K562 (cell line): Measurements from ENCODE around the gene SLC5A5. TPM values are rescaled to one million over a fixed set of nuclear protein-coding genes. Genes with fewer than 3 reads are reported as not detected.
A peak's percentile ranks its signal among the peaks of the same experiment; 100 is the strongest.

ENCODE experiments used
- ATF1 ChIP-seq, 2 experiments: fragments of 450-650 bp in 1 of 2; IDR thresholded peaks; 2 replicates each; pipeline ENCODE4 v1.6.1; 2016; ENCODE audit warnings: missing compliant biosample characterization in 1 of 2, missing genetic modification characterization in 1 of 2
- ATF7 ChIP-seq: fragments of 450-650 bp; IDR thresholded peaks from 2 replicates; pipeline ENCODE4 v1.7.1; 2014; ENCODE audit warnings: mild to moderate bottlenecking, moderate library complexity
- ETV6 ChIP-seq, 3 experiments: fragments of 150-350 bp in 1 of 3; sonication (generic) in 1 of 3; formaldehyde crosslinking in 1 of 3; IDR thresholded peaks; 2 replicates each; pipeline versions ENCODE4 v1.6.1 to v1.8.0; 2014 to 2022; ENCODE audit warnings: borderline replicate concordance in 2 of 3, low read depth in 2 of 3, antibody characterized with exemption in 1 of 3, low read length in 1 of 3, mild to moderate bottlenecking in 1 of 3, missing genetic modification reagents in 1 of 3
- GABPB1 ChIP-seq: sonication (generic); formaldehyde crosslinking; IDR thresholded peaks from 2 replicates; pipeline ENCODE4 v1.8.0; 2022; ENCODE audit warnings: mild to moderate bottlenecking, missing genetic modification reagents
- MEIS2 ChIP-seq: fragments of 450-650 bp; IDR thresholded peaks from 2 replicates; pipeline ENCODE4 v1.6.1; 2014; ENCODE audit warnings: mild to moderate bottlenecking; ENCODE audit not compliant: partially characterized antibody
- PRPF4 ChIP-seq: fragments of 200-400 bp; formaldehyde crosslinking; IDR thresholded peaks from one replicate; pipeline ENCODE4 v1.6.1; 2017; ENCODE audit warnings: low read length, low read depth, mild to moderate bottlenecking; ENCODE audit not compliant: insufficient read depth, poor library complexity, severe bottlenecking
- TEAD4 ChIP-seq, 2 experiments: sonication (generic) in 1 of 2; formaldehyde crosslinking in 1 of 2; IDR thresholded peaks; 2 replicates each; pipeline versions ENCODE4 v1.6.1 to v1.8.0; 2012 to 2022; ENCODE audit warnings: borderline replicate concordance in 1 of 2, inconsistent platforms in 1 of 2, low read length in 1 of 2, mild to moderate bottlenecking in 1 of 2, missing genetic modification reagents in 1 of 2
- ZNF830 ChIP-seq: fragments of 250-450 bp; sonication (Bioruptor Pico); IDR thresholded peaks from 2 replicates; pipeline ENCODE4 v1.5.0; 2021; ENCODE audit warnings: mild to moderate bottlenecking
- polyA plus RNA-seq, 8 experiments: library from polyadenylated mRNA; depleted of rRNA in 4 of 8; stranded (reverse) in 5 of 8; unstranded in 3 of 8; fragments of >200 nt; fragmentation: Nextera tagmentation in 2 of 8; fragmentation: Illumina TruSeq in 1 of 8; extraction: Ambion mirVana in 2 of 8; extraction: Trizol in 1 of 8; gene quantifications; 2 replicates each; pipeline versions ENCODE4 v1.2.1 to v1.2.3, GENCODE V29; 2011 to 2014; ENCODE audit warnings: inconsistent platforms in 1 of 8, missing spikeins in 1 of 8
- total RNA-seq, 7 experiments: library from RNA; depleted of rRNA in 6 of 7; stranded (reverse); fragments of >200 nt in 6 of 7; fragmentation: Illumina TruSeq in 2 of 7; extraction: Trizol in 2 of 7; gene quantifications; 2 replicates each; pipeline versions ENCODE4 v1.2.1 to v1.2.3, GENCODE V29; 2011 to 2021; ENCODE audit warnings: low replicate concordance in 1 of 7
- TF ChIP-seq, protein P1 (sequence below): fragments of 250-450 bp; sonication (Bioruptor Pico); IDR thresholded peaks from 2 replicates; pipeline ENCODE4 v1.9.0; 2021; ENCODE audit warnings: mild to moderate bottlenecking
- TF ChIP-seq, protein P2 (sequence below): fragments of 450-650 bp; IDR thresholded peaks from 2 replicates; pipeline ENCODE4 v1.6.1; 2016; ENCODE audit warnings: borderline replicate concordance
- TF ChIP-seq, protein P3 (sequence below): fragments of 250-450 bp; sonication (Bioruptor Pico); IDR thresholded peaks from 2 replicates; pipeline ENCODE4 v1.9.0; 2021; ENCODE audit warnings: mild to moderate bottlenecking, inconsistent platforms
- TF ChIP-seq, protein P4 (sequence below): fragments of 450-650 bp; formaldehyde crosslinking; IDR thresholded peaks from 2 replicates; pipeline ENCODE4 v1.4.0; 2022; ENCODE audit warnings: missing genetic modification characterization

Gene SLC5A5
- total and polyA plus RNA-seq, 9 of the 15 experiments (the other 6 are each of a cell fraction or from before 2014, with no cell fraction given) = 0.10 to 0.73 (median 0.23) TPM

DNA sequence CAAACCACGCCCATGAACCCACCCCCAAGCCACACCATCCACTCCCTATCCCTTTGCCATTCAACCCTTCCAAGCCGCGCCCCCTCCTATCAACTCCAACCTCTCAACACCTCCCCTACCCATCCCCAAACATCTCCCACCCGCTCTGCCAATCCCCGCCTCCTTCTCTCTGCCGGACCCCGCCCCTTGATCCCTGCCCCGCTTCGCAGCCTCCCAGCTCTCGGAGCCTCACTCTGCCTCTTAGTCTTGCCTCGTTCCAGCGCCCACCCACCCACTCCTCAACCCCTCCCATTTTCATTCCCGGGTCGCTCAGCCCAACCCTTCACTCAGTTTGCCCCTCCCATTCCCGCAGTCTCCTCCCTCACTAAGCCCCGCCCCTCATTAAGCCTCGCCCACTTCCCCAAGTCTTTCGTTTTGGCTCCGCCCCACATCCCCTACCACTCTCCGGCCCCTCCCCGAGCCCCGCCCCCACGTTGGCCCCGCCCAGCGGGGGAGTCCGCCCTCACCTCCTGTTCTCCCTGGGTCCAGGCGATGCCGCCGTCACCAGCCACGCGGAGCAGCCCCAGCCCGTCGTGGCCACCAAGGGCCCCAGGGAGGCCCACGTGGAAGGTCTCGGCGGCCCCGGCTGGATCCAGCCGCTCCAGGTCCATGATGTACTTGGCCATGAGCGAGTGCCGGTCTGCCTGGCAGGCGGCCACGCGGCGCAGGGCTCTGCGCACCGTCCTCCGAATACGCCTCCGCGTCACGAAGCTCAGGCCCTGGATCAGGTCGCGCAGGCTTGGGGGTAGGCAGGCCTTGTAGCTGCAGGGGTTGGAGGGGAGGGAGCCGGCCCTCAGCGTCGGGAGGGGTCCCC is 29.7 kb upstream of the SLC5A5 start (continued):
- TF ChIP-seq ETV6 (IDR thresholded peaks at IDR 0.05; ENCODE audit: borderline replicate concordance in 1 of 2, low read depth in 2 of 2, low read length in 1 of 2) = no peak
- TF ChIP-seq ETV6 (CRISPR knock-in tag; IDR thresholded peaks at IDR 0.05; ENCODE audit: borderline replicate concordance) = peak; percentile 91; the same call in 1 of the 2 replicates
- TF ChIP-seq GABPB1 = peak; percentile 71; the same call in 1 of the 2 replicates
- peak; percentile 36; the same call in 1 of the 2 replicates for TF ChIP-seq ATF7
- TF ChIP-seq PRPF4 = no peak
- TF ChIP-seq, protein P1, sequence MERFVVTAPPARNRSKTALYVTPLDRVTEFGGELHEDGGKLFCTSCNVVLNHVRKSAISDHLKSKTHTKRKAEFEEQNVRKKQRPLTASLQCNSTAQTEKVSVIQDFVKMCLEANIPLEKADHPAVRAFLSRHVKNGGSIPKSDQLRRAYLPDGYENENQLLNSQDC (CRISPR knock-in tag) = no peak
- TF ChIP-seq, protein P2, sequence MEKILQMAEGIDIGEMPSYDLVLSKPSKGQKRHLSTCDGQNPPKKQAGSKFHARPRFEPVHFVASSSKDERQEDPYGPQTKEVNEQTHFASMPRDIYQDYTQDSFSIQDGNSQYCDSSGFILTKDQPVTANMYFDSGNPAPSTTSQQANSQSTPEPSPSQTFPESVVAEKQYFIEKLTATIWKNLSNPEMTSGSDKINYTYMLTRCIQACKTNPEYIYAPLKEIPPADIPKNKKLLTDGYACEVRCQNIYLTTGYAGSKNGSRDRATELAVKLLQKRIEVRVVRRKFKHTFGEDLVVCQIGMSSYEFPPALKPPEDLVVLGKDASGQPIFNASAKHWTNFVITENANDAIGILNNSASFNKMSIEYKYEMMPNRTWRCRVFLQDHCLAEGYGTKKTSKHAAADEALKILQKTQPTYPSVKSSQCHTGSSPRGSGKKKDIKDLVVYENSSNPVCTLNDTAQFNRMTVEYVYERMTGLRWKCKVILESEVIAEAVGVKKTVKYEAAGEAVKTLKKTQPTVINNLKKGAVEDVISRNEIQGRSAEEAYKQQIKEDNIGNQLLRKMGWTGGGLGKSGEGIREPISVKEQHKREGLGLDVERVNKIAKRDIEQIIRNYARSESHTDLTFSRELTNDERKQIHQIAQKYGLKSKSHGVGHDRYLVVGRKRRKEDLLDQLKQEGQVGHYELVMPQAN = peak; percentile 55; the same call in 1 of the 2 replicates
- TF ChIP-seq MEIS2 = peak; percentile 78
- TF ChIP-seq ZNF830 (CRISPR knock-in tag) = 0 out of 2 replicates have a peak, but pooled peaks have one; percentile 21
- TF ChIP-seq ATF1 (CRISPR knock-in tag; IDR thresholded peaks at IDR 0.05) = no peak
- peak; percentile 77 for TF ChIP-seq ATF1 (tag; IDR thresholded peaks at IDR 0.05)
- TF ChIP-seq, protein P3, sequence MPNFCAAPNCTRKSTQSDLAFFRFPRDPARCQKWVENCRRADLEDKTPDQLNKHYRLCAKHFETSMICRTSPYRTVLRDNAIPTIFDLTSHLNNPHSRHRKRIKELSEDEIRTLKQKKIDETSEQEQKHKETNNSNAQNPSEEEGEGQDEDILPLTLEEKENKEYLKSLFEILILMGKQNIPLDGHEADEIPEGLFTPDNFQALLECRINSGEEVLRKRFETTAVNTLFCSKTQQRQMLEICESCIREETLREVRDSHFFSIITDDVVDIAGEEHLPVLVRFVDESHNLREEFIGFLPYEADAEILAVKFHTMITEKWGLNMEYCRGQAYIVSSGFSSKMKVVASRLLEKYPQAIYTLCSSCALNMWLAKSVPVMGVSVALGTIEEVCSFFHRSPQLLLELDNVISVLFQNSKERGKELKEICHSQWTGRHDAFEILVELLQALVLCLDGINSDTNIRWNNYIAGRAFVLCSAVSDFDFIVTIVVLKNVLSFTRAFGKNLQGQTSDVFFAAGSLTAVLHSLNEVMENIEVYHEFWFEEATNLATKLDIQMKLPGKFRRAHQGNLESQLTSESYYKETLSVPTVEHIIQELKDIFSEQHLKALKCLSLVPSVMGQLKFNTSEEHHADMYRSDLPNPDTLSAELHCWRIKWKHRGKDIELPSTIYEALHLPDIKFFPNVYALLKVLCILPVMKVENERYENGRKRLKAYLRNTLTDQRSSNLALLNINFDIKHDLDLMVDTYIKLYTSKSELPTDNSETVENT (CRISPR knock-in tag) = peak; percentile 68; the same call in 1 of the 2 replicates
- TF ChIP-seq TEAD4 (IDR thresholded peaks at IDR 0.05; ENCODE audit: low read length) = no peak
- TF ChIP-seq TEAD4 (CRISPR knock-in tag; IDR thresholded peaks at IDR 0.05; ENCODE audit: borderline replicate concordance) = peak; percentile 92; the same call in 1 of the 2 replicates
- TF ChIP-seq, protein P4, sequence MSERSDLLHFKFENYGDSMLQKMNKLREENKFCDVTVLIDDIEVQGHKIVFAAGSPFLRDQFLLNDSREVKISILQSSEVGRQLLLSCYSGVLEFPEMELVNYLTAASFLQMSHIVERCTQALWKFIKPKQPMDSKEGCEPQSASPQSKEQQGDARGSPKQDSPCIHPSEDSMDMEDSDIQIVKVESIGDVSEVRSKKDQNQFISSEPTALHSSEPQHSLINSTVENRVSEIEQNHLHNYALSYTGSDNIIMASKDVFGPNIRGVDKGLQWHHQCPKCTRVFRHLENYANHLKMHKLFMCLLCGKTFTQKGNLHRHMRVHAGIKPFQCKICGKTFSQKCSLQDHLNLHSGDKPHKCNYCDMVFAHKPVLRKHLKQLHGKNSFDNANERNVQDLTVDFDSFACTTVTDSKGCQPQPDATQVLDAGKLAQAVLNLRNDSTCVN (CRISPR knock-in tag) = 0 out of 2 replicates have a peak, but pooled peaks have one; percentile 46
